GM12872 (cell line): ENCODE measurements around the gene ELF5.

Experiments used
- TF ChIP-seq, protein P1 (sequence below): IDR thresholded peaks from 3 replicates; pipeline ENCODE4 v1.5.1; 2011; ENCODE audit warnings: low read depth, mild to moderate bottlenecking, low read length, moderate library complexity; ENCODE audit not compliant: insufficient read depth

The ELF5 gene

DNA sequence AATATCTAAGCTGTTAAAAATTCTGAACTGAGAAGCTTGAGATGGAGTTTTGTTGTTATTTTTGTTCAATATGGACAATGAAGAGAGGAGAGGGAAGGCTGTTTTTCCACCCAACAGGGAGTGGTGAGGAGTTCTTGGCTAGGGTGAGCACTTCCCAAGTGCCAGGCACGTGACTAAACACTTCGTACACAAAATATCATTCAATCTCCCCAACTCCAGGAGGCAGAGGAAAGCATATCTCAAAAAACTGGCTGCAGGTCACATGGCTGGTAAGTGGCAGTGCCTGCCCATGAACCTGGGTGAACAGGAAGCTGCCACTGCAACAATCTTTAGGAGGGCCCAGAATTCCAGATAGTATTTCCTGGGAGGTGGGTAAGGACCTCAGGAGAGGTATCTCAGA, 11.6 kb downstream of the ELF5 start:
- TF ChIP-seq, protein P1, sequence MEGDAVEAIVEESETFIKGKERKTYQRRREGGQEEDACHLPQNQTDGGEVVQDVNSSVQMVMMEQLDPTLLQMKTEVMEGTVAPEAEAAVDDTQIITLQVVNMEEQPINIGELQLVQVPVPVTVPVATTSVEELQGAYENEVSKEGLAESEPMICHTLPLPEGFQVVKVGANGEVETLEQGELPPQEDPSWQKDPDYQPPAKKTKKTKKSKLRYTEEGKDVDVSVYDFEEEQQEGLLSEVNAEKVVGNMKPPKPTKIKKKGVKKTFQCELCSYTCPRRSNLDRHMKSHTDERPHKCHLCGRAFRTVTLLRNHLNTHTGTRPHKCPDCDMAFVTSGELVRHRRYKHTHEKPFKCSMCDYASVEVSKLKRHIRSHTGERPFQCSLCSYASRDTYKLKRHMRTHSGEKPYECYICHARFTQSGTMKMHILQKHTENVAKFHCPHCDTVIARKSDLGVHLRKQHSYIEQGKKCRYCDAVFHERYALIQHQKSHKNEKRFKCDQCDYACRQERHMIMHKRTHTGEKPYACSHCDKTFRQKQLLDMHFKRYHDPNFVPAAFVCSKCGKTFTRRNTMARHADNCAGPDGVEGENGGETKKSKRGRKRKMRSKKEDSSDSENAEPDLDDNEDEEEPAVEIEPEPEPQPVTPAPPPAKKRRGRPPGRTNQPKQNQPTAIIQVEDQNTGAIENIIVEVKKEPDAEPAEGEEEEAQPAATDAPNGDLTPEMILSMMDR = no peak

DNA sequence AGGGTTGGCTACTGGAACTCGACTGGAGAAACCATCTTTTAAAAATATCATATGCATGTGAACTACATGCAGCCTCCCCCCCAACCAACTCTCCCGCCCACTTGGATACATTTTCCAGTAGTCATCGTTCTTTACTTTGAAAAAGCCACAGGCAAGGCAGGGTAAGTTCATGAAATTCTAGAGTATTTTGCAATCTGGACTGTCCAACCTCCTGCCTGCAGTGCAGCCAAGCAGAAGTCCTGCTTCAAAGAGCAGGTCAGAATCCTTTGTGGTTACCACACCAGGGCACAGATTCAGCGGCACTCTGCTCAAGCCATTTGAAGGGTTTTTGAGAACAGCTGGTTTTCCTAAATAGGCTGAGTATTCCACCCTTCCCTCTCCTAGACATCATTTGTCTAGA, 12.1 kb downstream of the ELF5 start:
- TF ChIP-seq, protein P1 = no peak

DNA sequence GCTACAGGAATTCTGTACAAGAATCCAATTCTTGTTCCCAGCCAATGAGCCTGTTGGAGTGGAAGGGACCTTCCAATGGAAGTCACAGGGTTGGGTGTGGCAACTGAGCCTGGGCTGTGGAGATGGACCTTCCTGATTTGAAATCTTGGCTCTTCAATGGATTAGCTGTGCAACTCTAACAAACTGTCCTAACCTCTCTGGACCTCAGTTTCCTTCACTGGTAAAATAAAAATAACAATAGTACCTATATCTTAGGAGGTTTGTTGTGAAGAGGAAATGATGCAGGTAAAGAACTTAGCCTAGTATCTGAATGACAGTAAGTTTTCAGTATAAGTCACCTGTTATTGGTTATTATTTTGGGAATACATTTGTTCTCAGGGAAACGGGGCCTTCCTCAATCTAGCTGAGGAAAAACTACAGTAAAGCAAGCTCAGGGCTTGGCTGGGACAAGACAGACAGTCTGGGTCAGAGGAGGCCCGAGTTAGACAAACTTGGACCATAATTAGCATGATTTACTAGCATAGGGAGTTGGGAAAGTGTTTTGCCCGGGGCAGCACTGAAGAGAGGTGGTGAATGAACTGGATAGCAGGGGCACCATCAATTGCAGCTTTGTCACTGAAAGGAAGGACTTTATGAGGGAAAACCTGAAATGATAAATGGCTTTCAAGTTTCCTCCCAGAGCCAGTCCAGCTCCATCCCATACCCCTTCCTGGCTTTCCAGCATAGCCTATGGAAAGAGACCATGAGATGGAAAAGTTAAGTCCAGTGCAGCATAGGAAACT, 13.7 kb downstream of the ELF5 start:
- TF ChIP-seq, protein P1 = no peak

DNA sequence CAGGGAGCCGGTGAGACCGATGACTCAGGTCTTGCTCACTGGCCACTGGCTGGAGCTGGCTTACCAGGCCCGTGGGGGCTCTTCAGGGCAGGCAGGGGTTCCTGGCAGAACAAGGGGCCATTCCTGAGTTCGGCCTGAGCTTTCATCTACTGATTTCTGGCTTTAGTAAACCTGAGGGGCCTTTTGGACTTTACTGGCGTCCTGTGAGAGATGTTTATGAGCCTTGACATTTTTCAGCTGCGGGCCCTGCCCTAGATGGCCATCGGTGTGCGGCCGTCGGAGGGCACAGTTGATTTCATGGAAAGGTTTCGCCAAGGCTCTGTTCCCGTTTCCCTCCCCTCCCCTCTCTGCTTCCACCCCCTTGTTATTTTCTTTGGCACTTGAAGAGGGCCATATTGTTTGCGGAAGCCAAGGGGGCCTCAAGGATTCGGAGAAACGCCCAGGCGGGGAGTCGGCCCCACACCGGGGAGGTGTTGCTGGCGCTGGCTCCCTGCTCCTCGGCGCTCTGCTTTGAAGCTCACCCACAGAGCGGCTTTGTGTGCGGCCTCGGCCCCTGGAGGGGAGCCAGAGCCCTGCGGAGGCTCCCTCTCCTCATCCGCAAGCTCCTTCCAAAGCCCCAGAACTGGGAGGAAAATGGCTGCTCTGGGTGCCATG, 17.7 kb downstream of the ELF5 start:
- TF ChIP-seq, protein P1 = no peak

DNA sequence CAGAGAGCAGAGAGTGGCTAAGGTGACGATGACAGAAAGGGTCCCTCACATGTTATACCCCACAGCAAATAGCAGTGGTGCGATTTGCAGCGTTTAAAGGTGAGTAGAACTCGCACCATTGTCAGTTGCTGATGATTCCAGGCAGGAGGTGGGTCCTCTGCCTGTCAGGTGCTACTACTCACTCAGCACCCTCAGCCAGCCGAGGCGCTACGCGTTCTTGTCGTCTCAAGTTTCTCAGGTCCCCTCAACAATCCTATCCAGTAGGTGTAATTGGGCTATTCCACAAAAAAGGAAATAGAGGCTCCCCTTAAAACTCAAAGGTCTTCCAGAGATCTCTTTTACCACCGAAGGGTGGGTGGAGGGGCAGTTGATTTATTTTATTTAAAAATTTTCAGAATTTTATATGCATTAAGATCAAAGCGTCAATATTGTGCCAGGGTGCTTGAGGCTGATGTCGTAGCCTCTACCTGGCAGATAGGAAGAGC, 18.3 kb downstream of the ELF5 start:
- TF ChIP-seq, protein P1 = no peak

DNA sequence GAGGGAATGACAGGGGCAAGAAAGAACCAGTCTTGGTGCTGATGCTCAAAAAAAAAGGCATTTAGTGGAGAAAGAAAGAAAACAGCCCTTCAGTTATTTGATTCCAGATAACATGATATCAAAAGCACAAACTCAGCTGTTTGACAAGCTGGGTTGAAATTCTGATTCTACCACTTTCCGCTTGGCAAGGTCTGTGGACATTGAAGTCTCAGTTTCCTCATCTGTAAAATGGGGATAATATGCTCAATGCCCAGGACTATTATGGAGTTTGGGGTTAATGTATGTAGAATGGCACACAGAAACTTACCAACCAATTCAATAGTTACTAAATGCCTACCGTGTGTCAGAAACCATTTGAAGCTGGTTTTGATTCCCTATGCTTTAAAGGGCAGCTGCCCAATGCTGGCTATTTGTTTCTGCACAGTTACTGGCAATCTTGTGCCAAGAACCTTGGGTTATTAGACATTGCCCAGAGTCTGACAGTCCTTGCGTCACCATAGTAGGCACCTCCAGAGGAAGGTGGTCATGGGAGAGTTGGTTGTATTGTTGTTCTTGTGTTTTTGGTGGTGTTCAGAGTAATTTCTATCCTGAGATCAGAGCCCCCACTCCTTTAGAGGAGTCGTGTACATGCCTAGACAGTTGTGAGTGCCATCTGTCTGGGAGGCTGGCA, 19.5 kb downstream of the ELF5 start:
- TF ChIP-seq, protein P1 = no peak

DNA sequence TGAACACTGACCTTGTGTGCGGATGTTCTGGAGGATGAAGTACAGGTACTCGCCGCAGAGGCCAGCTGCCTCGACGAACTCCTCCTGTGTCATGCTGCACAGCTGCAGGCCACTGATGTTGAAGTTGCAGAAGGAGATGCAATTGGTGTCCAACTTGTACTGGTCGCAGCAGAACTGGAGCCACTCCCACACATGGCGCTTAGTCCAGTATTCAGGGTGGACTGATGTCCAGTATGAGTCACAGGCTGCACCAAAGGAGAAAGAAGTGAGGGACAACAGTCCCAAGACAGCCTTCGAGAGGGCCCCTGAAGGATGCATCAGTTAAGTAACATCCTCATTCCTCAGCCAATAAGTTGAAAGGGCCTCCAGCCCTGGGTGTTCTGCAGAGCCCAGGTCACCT, 20.1 kb downstream of the ELF5 start:
- TF ChIP-seq, protein P1 = no peak
